Adrenal gland (tissue), 5 donors: Measurements from ENCODE around the gene CABP4.

Source experiments
- CTCF ChIP-seq, 6 experiments: fragments of 450-650 bp in 4 of 6; fragments of 200-600 bp in 2 of 6; sonication (generic) in 1 of 6; IDR thresholded peaks; 1 replicate in 5 of 6; 2 replicates in 1 of 6; pipeline versions ENCODE4 v1.5.1 to v1.8.0; 2016 to 2021; ENCODE audit warnings: antibody characterized with exemption in 6 of 6, mild to moderate bottlenecking in 2 of 6, moderate library complexity in 1 of 6
- POLR2A ChIP-seq, 2 donors: fragments of 450-650 bp; IDR thresholded peaks; one replicate each; pipeline ENCODE4 v1.6.1; 2017; ENCODE audit warnings: antibody characterized with exemption in 2 of 2, mild to moderate bottlenecking in 2 of 2, moderate library complexity in 1 of 2
- donor health status: DM: no; HTN: no; CAD: no.

- no peak for TF ChIP-seq CTCF (IDR thresholded peaks at IDR 0.05)
- TF ChIP-seq POLR2A (IDR thresholded peaks at IDR 0.05) = no peak
Observed at GRCh38 chr11:67423891-67424613, 31.1 kb upstream of the CABP4 start.
